DOHH2 (cell line): ENCODE results near the gene TOP2A.

ENCODE experiments used
- H3F3A ChIP-seq: fragments of 200-600 bp; sonication (generic), shearing (Covaris generic); 2 replicates; pipeline ENCODE4 v1.6.0; 2016; ENCODE audit warnings: antibody characterized with exemption, mild to moderate bottlenecking; ENCODE audit not compliant: control insufficient read depth, insufficient read depth
- H3K27ac ChIP-seq: fragments of 200-600 bp; sonication (generic); 2 replicates; pipeline ENCODE4 v1.5.1; 2014; ENCODE audit warnings: low read depth, mild to moderate bottlenecking, low read length, moderate library complexity
- H3K27me3 ChIP-seq: fragments of 200-600 bp; sonication (generic); 2 replicates; pipeline ENCODE4 v1.6.1; 2014; ENCODE audit warnings: mild to moderate bottlenecking, low read length, mixed read lengths; ENCODE audit not compliant: control insufficient read depth
- H3K36me3 ChIP-seq: fragments of 200-600 bp; sonication (generic); 2 replicates; pipeline ENCODE4 v1.6.1; 2014; ENCODE audit warnings: mild to moderate bottlenecking, low read length, moderate library complexity, mixed read lengths; ENCODE audit not compliant: control insufficient read depth
- H3K4me1 ChIP-seq: fragments of 200-600 bp; sonication (generic); 2 replicates; pipeline ENCODE4 v1.6.1; 2014; ENCODE audit warnings: mild to moderate bottlenecking, low read length, mixed read lengths; ENCODE audit not compliant: control insufficient read depth
- H3K4me2 ChIP-seq: fragments of 200-600 bp; sonication (generic); 2 replicates; pipeline ENCODE4 v1.6.0; 2014; ENCODE audit warnings: mild to moderate bottlenecking, low read length, moderate library complexity
- H3K4me3 ChIP-seq: fragments of 200-600 bp; sonication (generic); 2 replicates; pipeline ENCODE4 v1.5.1; 2014; ENCODE audit warnings: mild to moderate bottlenecking, low read length, mixed read lengths
- H3K79me2 ChIP-seq: fragments of 200-600 bp; sonication (generic); 2 replicates; pipeline ENCODE4 v1.6.1; 2014; ENCODE audit warnings: mild to moderate bottlenecking, low read length, mixed read lengths; ENCODE audit not compliant: control insufficient read depth
- H3K9me2 ChIP-seq: fragments of 200-600 bp; sonication (generic); replicated peaks from 2 replicates; pipeline ENCODE4 v1.6.1; 2014; ENCODE audit warnings: mild to moderate bottlenecking, low read length, mixed read lengths; ENCODE audit not compliant: control insufficient read depth
- H3K9me3 ChIP-seq: fragments of 200-600 bp; sonication (generic); 2 replicates; pipeline ENCODE4 v1.6.1; 2014; ENCODE audit warnings: antibody characterized with exemption, low read length, mixed read lengths; ENCODE audit not compliant: control insufficient read depth, insufficient read depth
- H4K20me1 ChIP-seq: fragments of 200-600 bp; sonication (generic); 2 replicates; pipeline ENCODE4 v1.6.0; 2014; ENCODE audit warnings: low read depth, mild to moderate bottlenecking, antibody characterized with exemption, low read length, moderate library complexity; ENCODE audit not compliant: control insufficient read depth, insufficient read depth
- CTCF ChIP-seq: fragments of 200-600 bp; sonication (generic); IDR thresholded peaks from one replicate; pipeline ENCODE4 v1.5.1; 2014; ENCODE audit warnings: antibody characterized with exemption, mild to moderate bottlenecking, low read depth, low read length; ENCODE audit not compliant: poor library complexity, severe bottlenecking
- EZH2phosphoT487 ChIP-seq: fragments of 200-600 bp; sonication (generic); IDR thresholded peaks from 2 replicates; pipeline ENCODE4 v1.6.1; 2017; ENCODE audit warnings: borderline replicate concordance, mild to moderate bottlenecking, antibody characterized with exemption, low read length, moderate library complexity, mixed read lengths

Gene TOP2A

DNA sequence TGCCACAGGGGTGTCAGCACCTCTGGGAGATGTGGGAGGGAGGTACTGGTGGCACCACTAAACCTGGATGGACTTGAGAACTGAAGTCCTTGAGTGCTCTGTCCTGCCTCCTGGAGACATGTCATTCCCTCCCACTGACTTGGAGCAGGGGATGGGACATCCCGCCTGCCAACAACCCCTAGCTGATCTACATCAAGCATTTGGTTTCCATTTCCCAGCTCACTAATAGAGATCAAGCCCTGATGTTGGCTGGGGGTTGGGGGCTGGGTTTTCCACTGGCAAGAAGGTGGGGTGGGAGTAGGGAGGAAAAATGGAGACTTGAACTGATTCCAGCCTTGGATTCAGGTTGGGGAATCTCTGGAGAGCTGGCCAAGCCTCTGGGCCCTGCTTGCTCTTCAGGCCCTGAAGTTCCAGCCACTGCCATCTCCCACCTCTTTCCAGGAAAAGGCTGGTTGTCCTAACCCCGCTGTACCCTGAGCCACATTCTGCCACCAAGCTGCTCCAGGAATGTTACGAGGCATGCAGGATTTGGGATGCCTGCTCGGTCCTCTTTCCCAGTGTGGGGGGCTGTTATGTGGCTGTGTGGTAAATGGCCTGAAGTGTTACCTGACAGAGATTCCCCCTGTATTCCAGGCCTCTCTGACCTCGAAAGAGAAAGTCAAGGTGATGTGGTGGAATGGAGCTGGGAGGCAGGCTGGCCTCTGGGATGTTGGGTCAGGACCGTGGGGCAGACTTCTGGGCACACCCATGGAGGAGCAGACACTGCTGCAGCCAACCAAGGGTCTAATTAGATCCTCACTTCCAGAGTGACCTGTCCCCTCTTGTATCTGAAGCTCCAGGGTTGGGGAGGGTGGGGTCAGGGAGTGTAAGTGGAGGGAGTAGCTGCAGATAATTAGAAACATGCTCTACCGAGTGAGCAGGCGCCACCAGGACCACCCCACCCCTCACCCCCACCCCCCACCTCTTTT is 42.2 kb upstream of the TOP2A start:
- H3K27me3 ChIP-seq, result peaks cover 16% of the 10 kb centered on the region; the same call in 1 of the 2 replicates
- no peak overlapping the region for H3K27ac ChIP-seq
- no peaks in the 10 kb centered on the region for H3K9me2 ChIP-seq
- no peak overlapping the region for H3K4me3 ChIP-seq
- H3F3A ChIP-seq, result no peaks in the 10 kb centered on the region
- no peaks in the 10 kb centered on the region for H3K4me1 ChIP-seq
- H3K9me3 ChIP-seq, result no peaks in the 10 kb centered on the region
- H3K36me3 ChIP-seq, result no peaks in the 10 kb centered on the region
- no peaks in the 10 kb centered on the region for H4K20me1 ChIP-seq
- H3K4me2 ChIP-seq, result no peak overlapping the region
- no peak for TF ChIP-seq CTCF
- no peak for TF ChIP-seq EZH2phosphoT487
- no peaks in the 10 kb centered on the region for H3K79me2 ChIP-seq

DNA sequence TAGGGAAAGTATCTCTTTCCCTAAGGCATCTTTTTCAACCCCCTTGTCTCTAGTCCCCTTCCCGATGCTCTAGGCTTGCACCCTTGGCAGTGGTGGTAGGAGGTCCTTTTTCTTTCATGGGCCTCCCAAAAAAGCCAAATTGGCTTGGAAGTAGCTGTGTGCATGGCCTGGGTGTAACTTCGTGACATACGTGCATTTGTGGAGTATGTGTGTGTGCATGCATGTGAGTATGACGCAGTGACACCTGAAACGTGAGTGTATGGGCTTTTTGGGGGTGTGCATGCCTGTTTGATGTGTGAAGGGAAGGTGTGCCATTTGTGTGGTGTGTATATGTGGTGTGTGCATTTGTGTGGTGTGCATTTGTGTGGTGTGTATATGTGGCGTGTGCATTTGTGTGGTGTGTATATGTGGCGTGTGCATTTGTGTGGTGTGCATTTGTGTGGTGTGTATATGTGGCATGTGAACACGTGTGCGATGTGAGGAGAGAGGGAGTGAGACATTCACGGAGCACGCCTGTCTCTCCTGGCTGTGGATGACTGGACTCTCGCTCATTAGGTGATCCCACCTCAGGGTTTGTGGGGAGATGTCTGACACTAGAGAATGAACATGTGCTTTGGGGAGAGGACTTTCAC is 41.3 kb upstream of the TOP2A start:
- no peak overlapping the region for H3K4me3 ChIP-seq
- H3K4me2 ChIP-seq, result no peak overlapping the region
- no peaks in the 10 kb centered on the region for H3K9me3 ChIP-seq
- H3K27me3 ChIP-seq, result peaks cover 16% of the 10 kb centered on the region
- H3F3A ChIP-seq, result no peaks in the 10 kb centered on the region
- no peaks in the 10 kb centered on the region for H3K4me1 ChIP-seq
- H3K79me2 ChIP-seq, result no peaks in the 10 kb centered on the region
- H3K27ac ChIP-seq, result no peak overlapping the region
- H4K20me1 ChIP-seq, result no peaks in the 10 kb centered on the region
- TF ChIP-seq EZH2phosphoT487 (no peak), CTCF (no peak)
- no peaks in the 10 kb centered on the region for H3K36me3 ChIP-seq
- H3K9me2 ChIP-seq, result no peaks in the 10 kb centered on the region

- Histone ChIP-seq H3K27me3 (peaks cover 16% of the 10 kb centered on the region), H3K4me1 (no peaks in the 10 kb centered on the region), H3K4me3 (no peak overlapping the region), H3K36me3 (no peaks in the 10 kb centered on the region), H4K20me1 (no peaks in the 10 kb centered on the region), H3K9me2 (no peaks in the 10 kb centered on the region), H3K9me3 (no peaks in the 10 kb centered on the region), H3K79me2 (no peaks in the 10 kb centered on the region), H3F3A (no peaks in the 10 kb centered on the region), H3K4me2 (no peak overlapping the region), H3K27ac (no peak overlapping the region)
- TF ChIP-seq EZH2phosphoT487, result no peak
- TF ChIP-seq CTCF, result no peak
Observed at GRCh38 chr17:40457964-40458791, 40.5 kb upstream of the TOP2A start.
